HG02973 (cell line): ENCODE data around the gene CD40.

ENCODE experiments used
- ATAC-seq: cut with Tn5 transposase; IDR thresholded peaks from one replicate; pipeline ENCODE4 v1.9.1; 2021; ENCODE audit warnings: moderate library complexity; ENCODE audit not compliant: unreplicated experiment

Gene CD40

GRCh38 chr20:46169245-46170171 is 51.4 kb downstream of the CD40 start:
- no peak for ATAC-seq

- no peak for ATAC-seq
These were observed 53.4 kb downstream of the CD40 start for GRCh38 chr20:46171476-46171875.

- ATAC-seq = no peak
These were observed 53.8 kb downstream of the CD40 start for GRCh38 chr20:46171909-46172308.

GRCh38 chr20:46172455-46172854 is 54.3 kb downstream of the CD40 start:
- ATAC-seq = no peak

- no peak for ATAC-seq
These were observed 54.9 kb downstream of the CD40 start for GRCh38 chr20:46172961-46173536.

- no peak for ATAC-seq
These were observed 55.7 kb downstream of the CD40 start for GRCh38 chr20:46173652-46174468.

GRCh38 chr20:46174469-46175126 is 56.5 kb downstream of the CD40 start:
- ATAC-seq = no peak

GRCh38 chr20:46175127-46175494 is 57.0 kb downstream of the CD40 start:
- no peak for ATAC-seq

- ATAC-seq = no peak
These were observed 58.7 kb downstream of the CD40 start for GRCh38 chr20:46176739-46177378.

GRCh38 chr20:46177768-46178167 is 59.7 kb downstream of the CD40 start:
- no peak for ATAC-seq

GRCh38 chr20:46178891-46179290 is 60.8 kb downstream of the CD40 start:
- ATAC-seq = no peak
